RKO (cell line): ENCODE measurements around the gene TMEM14B.
"Not testable (repeated sequence)": the region's sequence is repeated elsewhere in the genome, so short reads cannot be mapped to it uniquely, and the experiment has no call there.

Source experiments
- DNase-seq: peaks from one replicate; pipeline ENCODE4 v3.0.0-alpha.2; 2016; ENCODE audit warnings: low spot score

TMEM14B gene

GRCh38 chr6:10746915-10747250 lies 722 bp upstream of the TMEM14B start:
- DNase-seq = no peak

- DNase-seq = no peak
Observed at GRCh38 chr6:10749734-10750133, 2.1 kb downstream of the TMEM14B start.

GRCh38 chr6:10750568-10750967 lies 3.0 kb downstream of the TMEM14B start:
- DNase-seq = not testable (repeated sequence)

- not testable (repeated sequence) for DNase-seq
Observed at GRCh38 chr6:10751757-10752156, 4.2 kb downstream of the TMEM14B start.

DNA sequence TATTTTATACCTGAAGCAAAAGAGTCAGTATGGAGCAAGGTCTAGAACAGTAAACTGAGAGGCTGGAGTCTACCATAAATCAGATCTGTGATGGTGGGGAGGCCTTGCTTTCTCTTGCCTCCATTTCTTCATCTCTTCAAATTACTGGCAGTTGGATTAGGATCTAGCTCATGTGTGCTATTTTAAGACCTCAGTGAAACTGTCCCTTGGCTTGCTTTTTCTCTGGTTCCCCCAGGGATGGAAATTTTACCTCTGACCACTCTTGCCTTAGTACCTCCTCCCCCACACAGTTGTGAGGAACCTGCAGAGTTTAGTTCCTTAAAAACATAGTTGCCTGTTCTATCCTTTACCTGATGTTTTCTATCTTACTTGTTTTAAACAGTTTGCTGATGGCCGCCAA lies 8.5 kb downstream of the TMEM14B start:
- DNase-seq = no peak

DNA sequence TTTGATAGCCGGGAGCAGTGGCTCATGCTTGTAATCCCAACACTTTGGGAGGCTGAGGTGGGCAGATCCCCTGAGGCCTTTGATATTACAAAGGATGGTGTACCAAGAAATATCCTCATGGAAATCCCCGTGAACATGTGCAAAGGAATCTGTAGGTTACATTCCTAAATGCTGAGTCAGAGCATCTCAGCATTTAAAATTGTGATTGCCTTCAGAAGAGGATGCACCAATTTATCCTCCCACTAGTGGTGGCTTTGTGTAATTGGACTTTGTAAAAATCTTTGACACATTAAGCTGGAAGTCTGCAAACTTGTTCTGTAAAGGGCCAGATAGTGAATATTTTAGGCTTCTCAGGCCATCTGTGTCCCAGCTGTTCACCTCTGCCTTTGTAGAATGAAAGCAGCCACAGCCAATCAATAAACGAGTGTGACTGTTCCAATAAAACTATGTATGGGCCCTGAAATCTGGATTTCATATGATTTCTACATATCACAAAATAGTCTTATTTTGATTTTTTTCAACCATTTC lies 11.8 kb downstream of the TMEM14B start:
- DNase-seq = peak; percentile 92

- peak; percentile 89 for DNase-seq
Observed at GRCh38 chr6:10759884-10760329, 12.3 kb downstream of the TMEM14B start.

DNA sequence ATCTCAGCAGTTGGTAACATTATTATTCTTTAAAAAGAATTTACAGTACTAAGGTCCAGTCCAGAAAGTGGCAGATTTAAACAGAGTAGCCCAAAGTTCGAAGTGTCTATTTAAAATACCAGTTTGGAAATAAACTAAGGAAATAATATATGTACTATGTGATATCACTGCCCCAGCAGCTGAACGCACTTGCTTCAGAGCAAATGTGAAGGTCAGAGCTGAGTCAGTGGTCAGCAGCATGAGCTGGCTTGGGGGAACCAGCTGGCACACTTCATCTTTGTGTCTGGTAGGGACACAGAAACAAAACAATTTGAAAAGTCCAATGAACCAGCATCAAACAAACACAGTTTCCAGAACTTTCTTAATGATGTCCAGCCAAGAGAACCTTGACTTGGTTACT lies 15.4 kb downstream of the TMEM14B start:
- DNase-seq = peak; percentile 39

GRCh38 chr6:10769419-10769818 lies 21.8 kb downstream of the TMEM14B start:
- no peak for DNase-seq

DNA sequence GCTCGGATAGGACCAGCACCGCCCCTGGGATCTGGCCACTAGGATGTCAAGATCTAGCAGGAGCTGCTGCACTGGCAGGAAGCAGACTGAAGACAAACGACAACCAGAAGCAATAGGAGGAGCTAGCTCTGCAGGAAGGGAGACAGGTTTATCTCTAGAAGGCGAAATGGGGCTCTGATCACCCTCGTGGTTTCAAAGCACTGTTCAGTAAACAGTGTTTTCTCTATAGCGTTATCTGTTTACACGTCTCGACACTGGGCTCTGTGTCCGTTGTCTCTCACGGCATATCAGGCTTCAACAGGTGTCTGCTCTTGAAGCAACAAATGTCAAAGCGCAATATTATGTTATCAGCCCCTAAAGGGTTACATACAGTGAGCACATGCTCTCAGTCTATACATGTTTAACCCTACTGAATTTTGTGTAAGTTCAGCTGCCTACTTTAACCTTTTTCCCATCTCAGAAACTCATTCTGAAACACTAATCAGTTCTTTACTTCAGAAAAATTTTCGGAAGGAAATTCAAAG lies 23.8 kb downstream of the TMEM14B start:
- DNase-seq = no peak

- no peak for DNase-seq
Observed at GRCh38 chr6:10778230-10778629, 30.6 kb downstream of the TMEM14B start.

DNA sequence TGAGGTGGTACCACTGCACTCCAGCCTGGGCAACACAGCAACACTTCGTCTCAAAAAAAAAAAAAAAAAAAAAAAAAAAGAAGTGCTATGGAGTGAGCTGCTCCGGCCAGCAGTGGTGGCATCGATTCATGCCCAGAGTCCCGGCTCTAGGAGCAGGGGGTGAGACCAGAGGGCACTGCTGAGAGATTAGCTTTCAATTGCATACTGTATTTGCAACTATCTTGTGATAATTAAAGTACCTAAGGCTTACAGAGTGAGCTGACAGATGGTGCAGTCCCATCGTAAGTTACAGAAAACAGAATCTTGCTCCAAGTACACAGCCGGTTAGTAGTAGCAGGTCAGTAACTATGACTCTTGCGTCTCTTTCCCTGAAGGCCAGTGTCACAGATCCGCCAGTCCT lies 31.5 kb downstream of the TMEM14B start:
- no peak for DNase-seq

- DNase-seq = no peak
Observed at GRCh38 chr6:10791673-10792072, 44.1 kb downstream of the TMEM14B start.

DNA sequence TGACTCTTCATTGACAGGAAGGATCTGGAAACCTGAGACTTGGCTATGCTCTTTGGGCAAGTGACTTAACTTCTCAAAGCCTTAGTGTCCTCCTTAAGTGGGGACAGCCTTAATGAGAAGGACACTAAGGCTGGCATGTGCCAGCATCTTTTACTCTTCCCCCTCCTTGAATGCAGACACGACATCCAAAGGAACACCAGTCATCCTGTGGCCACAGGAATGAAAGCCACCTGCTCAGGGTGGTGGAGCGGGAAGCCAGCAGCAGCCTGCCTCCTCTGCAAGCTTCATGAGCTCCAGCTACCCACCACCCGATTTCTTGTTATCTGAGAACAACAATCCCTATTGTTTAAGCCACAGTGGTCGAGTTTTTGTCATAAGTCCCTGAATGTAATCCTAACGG lies 44.5 kb downstream of the TMEM14B start:
- no peak for DNase-seq

GRCh38 chr6:10793035-10793434 lies 45.4 kb downstream of the TMEM14B start:
- no peak for DNase-seq

- DNase-seq = no peak
Observed at GRCh38 chr6:10793695-10794094, 46.1 kb downstream of the TMEM14B start.

GRCh38 chr6:10794239-10794638 lies 46.6 kb downstream of the TMEM14B start:
- no peak for DNase-seq

DNA sequence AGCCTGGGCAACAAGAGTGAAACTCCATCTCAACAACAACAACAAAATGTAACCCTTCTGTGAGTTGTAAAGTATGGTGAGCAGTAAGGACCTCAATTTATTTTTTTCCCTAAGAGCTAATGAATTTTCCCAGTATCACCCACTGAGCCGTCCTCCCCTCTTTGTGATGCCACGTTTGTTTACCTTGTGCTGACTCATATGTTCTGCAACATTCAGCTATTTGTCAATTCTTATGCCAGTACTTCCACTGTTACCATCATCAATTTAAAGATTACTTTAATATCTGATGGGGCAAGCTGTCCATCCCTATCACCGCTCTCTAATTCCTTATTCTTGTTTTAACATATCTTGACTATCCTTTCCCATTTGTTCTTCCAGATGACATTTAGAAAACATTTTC lies 53.2 kb downstream of the TMEM14B start:
- DNase-seq = peak; percentile 22

- peak; percentile 70 for DNase-seq
Observed at GRCh38 chr6:10801224-10801848, 53.7 kb downstream of the TMEM14B start.
